Measurements from ENCODE around the gene RARRES2.

Gene RARRES2

GRCh38 chr7:150337659-150338081 is 3.8 kb downstream of the RARRES2 start:
- no peak for DNase-seq (ENCODE audit: low spot score)

DNA sequence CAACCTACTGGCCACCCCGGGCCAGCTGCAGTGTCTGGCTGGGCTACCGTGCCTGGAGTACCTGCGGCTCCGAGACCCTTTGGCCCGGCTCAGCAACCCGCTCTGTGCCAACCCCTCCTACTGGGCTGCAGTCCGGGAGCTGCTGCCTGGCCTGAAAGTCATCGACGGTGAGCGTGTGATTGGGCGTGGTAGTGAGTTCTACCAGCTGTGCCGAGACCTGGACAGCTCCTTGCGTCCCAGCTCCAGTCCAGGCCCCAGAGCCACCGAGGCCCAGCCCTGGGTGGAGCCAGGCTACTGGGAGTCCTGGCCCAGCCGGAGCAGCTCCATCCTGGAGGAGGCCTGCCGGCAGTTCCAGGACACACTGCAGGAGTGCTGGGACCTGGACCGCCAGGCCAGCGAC is 4.2 kb downstream of the RARRES2 start:
- no peak for DNase-seq (ENCODE audit: low spot score)

DNA sequence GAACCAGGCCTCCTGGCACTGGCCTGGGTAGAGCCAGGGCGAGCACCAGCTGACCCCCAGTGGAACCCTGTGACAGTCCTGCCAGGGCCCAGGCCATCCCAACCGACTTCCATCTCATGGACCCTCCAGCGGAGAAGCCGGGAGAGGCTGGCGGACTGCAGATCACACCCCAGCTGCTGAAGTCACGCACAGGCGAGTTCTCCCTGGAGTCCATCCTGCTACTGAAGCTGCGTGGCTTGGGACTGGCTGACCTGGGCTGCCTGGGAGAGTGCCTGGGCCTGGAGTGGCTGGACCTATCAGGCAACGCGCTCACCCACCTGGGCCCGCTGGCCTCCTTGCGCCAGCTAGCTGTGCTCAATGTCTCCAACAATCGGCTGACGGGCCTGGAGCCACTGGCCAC is 4.7 kb downstream of the RARRES2 start:
- no peak for DNase-seq (ENCODE audit: low spot score)

DNA sequence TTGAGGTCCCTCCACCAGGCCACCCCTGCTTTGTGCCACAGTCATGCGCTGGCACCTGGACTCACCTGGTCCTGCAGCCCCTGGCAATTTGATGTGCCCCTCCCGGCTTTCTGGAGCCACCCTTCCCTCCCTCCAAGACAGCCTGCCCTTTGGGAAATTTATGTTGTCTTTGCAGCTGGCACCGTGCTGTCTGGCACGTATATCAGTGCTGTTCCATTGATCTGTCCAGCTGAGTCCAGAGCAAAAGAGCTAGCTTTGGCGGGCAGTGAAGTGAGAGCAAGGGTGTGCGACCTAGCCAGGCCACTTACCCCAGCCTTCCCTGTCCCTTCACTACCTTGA is 5.7 kb downstream of the RARRES2 start:
- no peak for DNase-seq (ENCODE audit: low spot score)

DNA sequence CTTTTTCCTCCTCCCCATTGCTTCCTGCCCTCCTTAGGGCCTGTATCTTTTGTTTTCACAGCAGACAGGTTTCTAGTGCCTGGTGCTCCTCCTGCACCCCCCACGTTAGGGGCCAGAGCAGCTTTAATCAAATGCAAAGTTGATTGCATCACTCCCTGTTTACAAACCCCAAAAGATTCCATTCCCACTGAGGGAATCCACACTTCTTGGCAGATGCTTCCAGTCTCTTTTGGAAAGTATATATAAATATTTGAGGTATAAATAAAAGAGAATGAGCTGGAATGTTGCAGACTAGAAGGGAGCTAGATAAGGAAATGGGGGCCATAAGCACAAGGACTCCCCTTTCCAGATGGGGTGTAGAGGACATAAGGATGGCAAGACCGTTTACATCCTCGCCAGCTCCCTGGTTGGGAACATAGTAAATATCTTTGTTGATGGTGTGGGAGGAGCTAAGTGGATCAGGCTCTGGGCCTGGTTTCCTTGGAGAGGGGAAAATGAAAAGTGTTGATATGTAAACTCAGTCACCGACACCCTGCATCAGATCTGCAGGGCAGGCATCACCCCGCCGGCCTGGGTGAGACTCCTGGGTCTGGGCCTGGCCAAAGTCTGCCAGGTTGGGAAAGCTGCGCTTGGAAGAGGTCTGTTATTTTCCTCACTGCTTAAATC is 6.2 kb downstream of the RARRES2 start:
- DNase-seq (ENCODE audit: low spot score): peak; percentile 67

- DNase-seq (ENCODE audit: low spot score): no peak
Measured at GRCh38 chr7:150334108-150334507, 7.3 kb downstream of the RARRES2 start.

DNA sequence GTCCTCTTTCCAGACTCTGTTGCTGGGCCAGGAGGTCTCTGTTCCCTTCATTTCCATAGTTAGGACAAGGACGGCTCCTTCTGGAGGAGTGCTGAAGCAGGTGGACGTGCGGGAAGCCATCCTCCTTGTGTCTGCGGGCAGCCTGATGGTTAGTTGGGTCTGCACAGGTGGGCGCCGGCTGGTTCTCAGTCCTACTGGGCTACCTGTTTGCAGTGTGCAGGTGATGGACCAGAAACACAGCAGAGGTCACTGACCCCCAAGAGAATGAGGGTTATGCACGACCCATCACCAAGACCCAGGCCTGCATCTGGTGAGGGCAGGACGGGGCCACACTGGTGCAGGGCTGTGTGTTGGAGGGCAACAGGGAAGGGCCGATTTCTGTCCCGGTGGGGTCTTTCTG is 7.8 kb downstream of the RARRES2 start:
- no peak for DNase-seq (ENCODE audit: low spot score)

- no peak for DNase-seq (ENCODE audit: low spot score)
Measured at GRCh38 chr7:150332852-150333635, 8.4 kb downstream of the RARRES2 start.

- DNase-seq (ENCODE audit: low spot score): no peak
Measured at GRCh38 chr7:150330211-150330885, 11.1 kb downstream of the RARRES2 start.

DNA sequence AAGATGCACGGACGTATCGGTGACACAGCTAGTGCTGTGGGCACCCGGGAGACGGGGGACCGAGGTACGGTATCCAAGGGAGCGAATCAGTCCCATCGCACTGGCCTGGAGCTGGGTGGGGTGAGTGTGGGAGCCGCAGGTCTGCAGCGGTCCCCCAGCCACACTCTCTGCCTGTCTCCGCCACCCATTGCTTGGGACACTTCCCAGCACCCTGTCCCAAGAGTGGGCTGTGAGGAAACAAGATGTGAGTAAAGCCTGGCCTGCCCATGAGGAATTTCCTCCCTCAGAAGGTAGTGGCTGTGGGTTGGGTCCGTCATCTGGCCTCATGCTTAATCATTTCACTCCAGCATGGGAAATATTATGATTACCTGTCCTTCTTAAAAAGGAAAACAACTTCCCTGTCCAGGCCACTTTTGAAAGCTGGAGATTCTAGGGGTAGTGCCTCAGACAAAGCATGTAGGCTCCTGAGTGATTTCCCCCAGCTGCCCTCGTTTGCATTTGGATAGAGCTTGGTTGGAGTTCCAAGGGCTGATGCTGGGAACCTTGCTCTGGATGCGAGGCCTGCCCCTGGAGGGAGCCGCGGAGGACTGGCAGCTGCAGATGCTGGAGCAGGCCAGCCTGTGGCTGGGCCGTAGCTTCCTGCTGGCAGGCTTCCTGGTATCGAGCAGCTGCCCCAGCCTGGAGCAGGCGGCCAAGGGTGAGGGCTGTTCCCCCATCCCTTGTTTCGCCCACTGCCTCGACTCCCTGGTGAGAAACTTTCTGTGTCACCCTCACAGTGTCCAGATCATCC is 11.9 kb downstream of the RARRES2 start:
- DNase-seq (ENCODE audit: low spot score): peak; percentile 76

- DNase-seq (ENCODE audit: low spot score): no peak
Measured at GRCh38 chr7:150327308-150327707, 14.1 kb downstream of the RARRES2 start.

- DNase-seq (ENCODE audit: low spot score): no peak
Measured at GRCh38 chr7:150326657-150327268, 14.7 kb downstream of the RARRES2 start.

GRCh38 chr7:150325901-150326300 is 15.5 kb downstream of the RARRES2 start:
- no peak for DNase-seq (ENCODE audit: low spot score)

GRCh38 chr7:150325110-150325611 is 16.3 kb downstream of the RARRES2 start:
- no peak for DNase-seq (ENCODE audit: low spot score)

- no peak for DNase-seq (ENCODE audit: low spot score)
Measured at GRCh38 chr7:150324373-150324961, 17.0 kb downstream of the RARRES2 start.

- no peak for DNase-seq (ENCODE audit: low spot score)
Measured at GRCh38 chr7:150323682-150324372, 17.6 kb downstream of the RARRES2 start.

DNA sequence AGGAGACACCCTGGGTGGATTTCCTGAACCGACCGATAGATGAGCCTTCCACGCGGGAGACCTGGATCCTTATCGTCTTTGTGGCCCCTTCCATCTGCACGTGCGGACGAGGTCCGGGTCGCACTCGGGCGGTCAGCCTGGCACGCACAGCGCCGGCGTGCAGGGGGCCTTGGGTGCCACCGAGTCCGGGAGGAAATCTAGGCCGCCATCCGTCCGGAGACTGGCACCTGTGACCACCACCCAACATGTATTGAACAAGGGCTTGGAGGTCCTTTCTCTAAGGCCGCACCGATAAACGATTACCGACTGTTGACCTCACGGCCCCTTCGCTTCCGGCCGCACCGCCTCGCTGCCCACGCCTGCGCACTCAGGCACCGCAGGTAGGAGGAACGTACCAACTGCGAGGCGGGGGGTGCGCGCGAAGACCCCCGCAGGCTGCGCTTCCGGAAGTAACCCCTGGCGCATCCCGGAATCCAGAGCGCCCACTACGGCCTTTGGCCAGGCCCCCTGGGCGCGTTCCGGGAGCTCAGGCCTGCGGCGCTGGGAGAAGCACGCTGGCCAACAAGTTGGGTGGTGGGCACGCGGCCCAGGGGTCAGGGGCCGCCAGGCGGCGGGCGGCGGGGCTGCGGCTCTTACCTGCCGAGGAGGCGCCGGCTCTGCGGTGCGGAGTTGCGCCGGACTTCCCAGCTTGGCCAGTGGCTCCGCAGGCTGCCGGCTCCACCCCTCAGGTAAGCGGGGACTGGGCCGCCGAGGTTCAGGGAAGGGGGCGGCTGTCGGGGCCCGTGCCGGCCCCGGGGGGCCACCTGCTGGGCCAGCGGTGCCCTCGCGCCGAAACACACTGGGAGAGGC is 18.4 kb downstream of the RARRES2 start, which contains the start of the genes ACTR3C and LRRC61:
ACTR3C (minus strand) TSS at position 713 of the 849 bp plus-strand sequence. CDS start 28,249 bp downstream, outside the sequence.
LRRC61 (plus strand) TSS at position 523 of the 849 bp plus-strand sequence. CDS start 13,507 bp downstream, outside the sequence.
- peak; percentile 84 for DNase-seq (ENCODE audit: low spot score)

DNA sequence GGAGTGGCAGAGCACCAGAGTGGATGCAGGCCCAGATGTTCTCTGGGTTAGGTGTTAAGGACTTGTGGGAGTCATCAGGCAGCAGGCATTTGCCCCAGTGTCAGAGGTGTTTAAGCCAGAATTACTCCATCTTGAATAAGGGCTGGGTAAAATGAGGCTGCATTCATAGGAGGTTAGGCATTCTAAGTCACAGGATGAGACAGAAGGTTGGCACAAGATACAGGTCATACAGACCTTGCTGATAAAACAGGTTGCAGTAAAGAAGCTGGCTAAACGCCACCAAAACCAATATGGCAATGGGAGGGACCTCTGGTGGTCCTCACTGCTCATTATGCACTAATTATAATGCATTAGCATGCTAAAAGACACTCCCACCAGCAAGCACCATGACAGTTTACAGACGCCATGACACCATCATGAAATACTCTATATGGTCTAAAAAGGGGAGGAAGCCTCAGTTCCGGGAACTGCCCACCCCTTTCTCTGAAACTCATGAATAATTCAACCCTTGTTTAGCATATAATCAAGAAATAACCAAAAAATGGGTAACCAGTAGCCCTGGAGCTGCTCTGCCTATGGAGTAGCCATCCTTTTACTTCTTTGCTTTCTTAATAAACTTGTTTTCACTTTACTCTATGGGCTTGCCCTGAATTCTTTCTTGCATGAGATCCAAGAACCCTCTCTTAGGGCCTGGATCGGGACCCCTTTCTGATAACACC is 19.2 kb downstream of the RARRES2 start:
- no peak for DNase-seq (ENCODE audit: low spot score)

- no peak for DNase-seq (ENCODE audit: low spot score)
Measured at GRCh38 chr7:150321788-150322113, 19.7 kb downstream of the RARRES2 start.
